ENCODE data around the gene RAD50. TPM values are rescaled to one million over a fixed set of nuclear protein-coding genes. Genes with fewer than 3 reads are reported as not detected.
A peak's percentile ranks its signal among the peaks of the same experiment; 100 is the strongest.

RAD50 gene
- total RNA-seq, 2 experiments from 2014 or later: 33.3 to 38.5 TPM

- H3K4me1 Mint-ChIP-seq: peaks cover 26% of the 10 kb centered on the region
- no peaks in the 10 kb centered on the region for H3K9me3 Mint-ChIP-seq
- H3K27ac Mint-ChIP-seq: peak overlapping the region; percentile 47
- ChIA-PET CTCF (interaction anchor here (0.9 to 1.9 kb wide), 5 partner anchors 15 to 95 kb away, joined by 3 to 5 read pairs (median 3); partner anchors contain the start of gene IL13), POLR2A (no interaction called here)
- no peak for DNase-seq
- no peaks in the 10 kb centered on the region for H3K36me3 Mint-ChIP-seq (ENCODE audit: low read depth)
- H3K4me3 Mint-ChIP-seq: no peak overlapping the region
- no peaks in the 10 kb centered on the region for H3K27me3 Mint-ChIP-seq
Measured at GRCh38 chr5:132677682-132678400, 121.1 kb downstream of the RAD50 start.

- peaks cover 2% of the 10 kb centered on the region for H3K27me3 Mint-ChIP-seq
- no peak for DNase-seq
- H3K27ac Mint-ChIP-seq: no peak overlapping the region
- peaks cover 26% of the 10 kb centered on the region for H3K4me1 Mint-ChIP-seq
- no peak overlapping the region for H3K4me3 Mint-ChIP-seq
- H3K36me3 Mint-ChIP-seq (ENCODE audit: low read depth): no peaks in the 10 kb centered on the region
- CTCF ChIA-PET: interaction anchor here (0.9 to 1.9 kb wide), 5 partner anchors 9 to 43 kb away, joined by 3 to 6 read pairs (median 4); no protein-coding TSS in a partner anchor
- H3K9me3 Mint-ChIP-seq: no peaks in the 10 kb centered on the region
- POLR2A ChIA-PET: no interaction called here
Measured at GRCh38 chr5:132678735-132679134, 122.0 kb downstream of the RAD50 start.

GRCh38 chr5:132679166-132679565, 122.4 kb downstream of the RAD50 start:
- Mint-ChIP-seq H3K9me3 (no peaks in the 10 kb centered on the region), H3K36me3 (ENCODE audit: low read depth) (no peaks in the 10 kb centered on the region), H3K4me1 (peaks cover 22% of the 10 kb centered on the region), H3K4me3 (no peak overlapping the region), H3K27ac (no peak overlapping the region), H3K27me3 (peaks cover 2% of the 10 kb centered on the region)
- CTCF ChIA-PET: interaction anchor here (1.1 to 1.9 kb wide), 4 partner anchors 9 to 18 kb away, joined by 3 to 6 read pairs (median 4); no protein-coding TSS in a partner anchor
- POLR2A ChIA-PET: no interaction called here
- DNase-seq: no peak

- ChIA-PET POLR2A (no interaction called here), CTCF (interaction anchor here (1.1 to 1.3 kb wide), 2 partner anchors 10 to 15 kb away, joined by 4 to 6 read pairs; no protein-coding TSS in a partner anchor)
- no peak for DNase-seq
- Mint-ChIP-seq H3K9me3 (no peaks in the 10 kb centered on the region), H3K4me1 (peaks cover 25% of the 10 kb centered on the region), H3K27ac (no peak overlapping the region), H3K4me3 (no peak overlapping the region), H3K27me3 (peaks cover 2% of the 10 kb centered on the region), H3K36me3 (ENCODE audit: low read depth) (no peaks in the 10 kb centered on the region)
Measured at GRCh38 chr5:132679717-132680380, 123.1 kb downstream of the RAD50 start.

- Mint-ChIP-seq H3K36me3 (ENCODE audit: low read depth) (no peaks in the 10 kb centered on the region), H3K27ac (no peak overlapping the region)
- no peak for DNase-seq
Measured at GRCh38 chr5:132680780-132681475, 124.2 kb downstream of the RAD50 start.

GRCh38 chr5:132681476-132681831, 124.7 kb downstream of the RAD50 start:
- peaks cover 16% of the 10 kb centered on the region for H3K4me1 Mint-ChIP-seq
- POLR2A ChIA-PET: no interaction called here
- H3K27ac Mint-ChIP-seq: no peak overlapping the region
- CTCF ChIA-PET: interaction anchor here (1.2 kb wide), 1 partner anchor 9 kb away, joined by 4 read pairs; no protein-coding TSS in a partner anchor
- H3K9me3 Mint-ChIP-seq: no peaks in the 10 kb centered on the region
- H3K4me3 Mint-ChIP-seq: no peak overlapping the region
- no peaks in the 10 kb centered on the region for H3K36me3 Mint-ChIP-seq (ENCODE audit: low read depth)
- H3K27me3 Mint-ChIP-seq: peaks cover 2% of the 10 kb centered on the region
- no peak for DNase-seq

More at GRCh38 chr5:132680780-132681475, 124.2 kb downstream of the RAD50 start:
- Mint-ChIP-seq H3K4me3 (no peak overlapping the region), H3K9me3 (no peaks in the 10 kb centered on the region), H3K4me1 (peaks cover 22% of the 10 kb centered on the region), H3K27me3 (peaks cover 2% of the 10 kb centered on the region)
- POLR2A ChIA-PET: no interaction called here
- CTCF ChIA-PET: interaction anchor here (1.2 kb wide), 1 partner anchor 8 kb away, joined by 4 read pairs; no protein-coding TSS in a partner anchor

- no peak for DNase-seq
- ChIA-PET POLR2A (no interaction called here), CTCF (interaction anchor here (0.8 to 1.2 kb wide), 3 partner anchors 9 to 36 kb away, joined by 3 to 4 read pairs (median 4); no protein-coding TSS in a partner anchor)
- H3K27ac Mint-ChIP-seq: no peak overlapping the region
- H3K36me3 Mint-ChIP-seq (ENCODE audit: low read depth): no peaks in the 10 kb centered on the region
- H3K27me3 Mint-ChIP-seq: peaks cover 2% of the 10 kb centered on the region
- H3K4me3 Mint-ChIP-seq: no peak overlapping the region
- no peaks in the 10 kb centered on the region for H3K9me3 Mint-ChIP-seq
- peaks cover 15% of the 10 kb centered on the region for H3K4me1 Mint-ChIP-seq
Measured at GRCh38 chr5:132681983-132682382, 125.2 kb downstream of the RAD50 start.

- Mint-ChIP-seq H3K4me1 (peaks cover 36% of the 10 kb centered on the region), H3K4me3 (no peak overlapping the region), H3K27ac (no peak overlapping the region), H3K9me3 (no peaks in the 10 kb centered on the region), H3K27me3 (peaks cover 5% of the 10 kb centered on the region), H3K36me3 (ENCODE audit: low read depth) (peaks cover 2% of the 10 kb centered on the region)
- ChIA-PET POLR2A (no interaction called here), CTCF (interaction anchor here (1.0 kb wide), 1 partner anchor 12 kb away, joined by 3 read pairs; no protein-coding TSS in a partner anchor)
- no peak for DNase-seq
Measured at GRCh38 chr5:132684491-132684890, 127.7 kb downstream of the RAD50 start.

GRCh38 chr5:132684922-132685720, 128.3 kb downstream of the RAD50 start:
- Mint-ChIP-seq H3K9me3 (no peaks in the 10 kb centered on the region), H3K36me3 (ENCODE audit: low read depth) (peaks cover 2% of the 10 kb centered on the region), H3K27ac (peak overlapping the region; percentile 2), H3K27me3 (peaks cover 5% of the 10 kb centered on the region), H3K4me3 (no peak overlapping the region), H3K4me1 (peaks cover 37% of the 10 kb centered on the region)
- CTCF ChIA-PET: interaction anchor here (1.0 kb wide), 1 partner anchor 13 kb away, joined by 3 read pairs; no protein-coding TSS in a partner anchor
- POLR2A ChIA-PET: no interaction called here
- no peak for DNase-seq

- Mint-ChIP-seq H3K4me1 (peaks cover 37% of the 10 kb centered on the region), H3K27ac (no peak overlapping the region), H3K27me3 (peaks cover 5% of the 10 kb centered on the region), H3K36me3 (ENCODE audit: low read depth) (peaks cover 2% of the 10 kb centered on the region), H3K9me3 (no peaks in the 10 kb centered on the region), H3K4me3 (no peak overlapping the region)
- DNase-seq: no peak
- CTCF ChIA-PET: interaction anchor here (0.6 to 1.1 kb wide), 2 partner anchors 17 to 26 kb away, joined by 3 to 4 read pairs; no protein-coding TSS in a partner anchor
- POLR2A ChIA-PET: no interaction called here
Measured at GRCh38 chr5:132686193-132686592, 129.4 kb downstream of the RAD50 start.

GRCh38 chr5:132687995-132688394, 131.2 kb downstream of the RAD50 start:
- H3K4me1 Mint-ChIP-seq: peaks cover 43% of the 10 kb centered on the region
- no peak overlapping the region for H3K4me3 Mint-ChIP-seq
- peaks cover 8% of the 10 kb centered on the region for H3K36me3 Mint-ChIP-seq (ENCODE audit: low read depth)
- ChIA-PET POLR2A (no interaction called here), CTCF (interaction anchor here (0.9 to 1.3 kb wide), 7 partner anchors 13 to 391 kb away, joined by 3 to 5 read pairs (median 4); no protein-coding TSS in a partner anchor)
- no peaks in the 10 kb centered on the region for H3K9me3 Mint-ChIP-seq
- H3K27ac Mint-ChIP-seq: peak overlapping the region; percentile 70
- peak; percentile 76 for DNase-seq
- peaks cover 5% of the 10 kb centered on the region for H3K27me3 Mint-ChIP-seq
